ENCODE data around the gene GPR84.
A peak's percentile ranks its signal among the peaks of the same experiment; 100 is the strongest.

DNA sequence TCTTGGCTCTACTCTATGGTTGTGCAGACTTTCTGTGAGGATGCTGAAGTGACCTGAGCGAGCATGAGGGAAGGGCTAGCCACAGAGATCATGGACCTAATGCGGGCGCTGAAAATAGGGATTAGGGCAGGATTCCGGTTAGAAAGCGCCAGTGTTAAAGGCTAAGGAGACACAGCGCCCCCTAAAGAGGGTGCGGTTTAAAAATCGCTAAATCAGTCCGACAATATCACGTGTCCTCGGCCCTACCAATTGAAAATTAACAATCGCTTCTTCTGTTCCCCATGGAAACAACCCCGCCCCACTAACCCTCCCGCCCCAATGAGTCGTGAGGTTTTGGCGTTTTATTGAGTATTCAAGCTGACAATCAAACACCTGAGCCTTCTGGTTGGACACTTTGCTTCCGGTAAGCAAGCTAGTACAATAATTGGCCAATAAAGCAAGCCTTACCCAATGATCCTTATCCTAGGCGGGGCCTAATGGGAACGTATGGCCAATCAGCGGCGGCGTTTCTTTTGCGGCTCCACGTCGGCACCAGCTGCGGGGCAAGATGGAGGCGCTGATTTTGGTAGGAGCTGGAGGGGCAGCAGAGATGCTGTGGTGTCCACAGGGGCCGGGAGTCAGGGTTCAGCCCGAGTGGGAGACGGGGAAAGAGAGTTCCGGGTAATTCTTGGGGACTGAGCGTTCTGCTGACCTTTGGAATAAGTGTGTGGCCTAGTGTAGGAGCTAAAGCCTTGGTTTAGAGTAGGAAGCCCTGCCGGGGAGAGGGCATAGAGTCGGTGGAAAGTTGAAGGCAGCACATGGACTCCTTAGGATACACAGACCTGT is 39.5 kb downstream of the GPR84 start, which contains the start of gene COPZ1:
- peak; percentile 77 to 83 (median 81) for TF ChIP-seq CTCF (optimal IDR thresholded peaks at IDR 0.05 in 1 of 3, IDR thresholded peaks at IDR 0.05 in 1 of 3, conservative IDR thresholded peaks at IDR 0.05 in 1 of 3; ENCODE audit: extremely low read depth in 1 of 3, insufficient read depth in 2 of 3, low read length in 3 of 3)
- TF ChIP-seq EZH2 (IDR thresholded peaks at IDR 0.05; ENCODE audit: low read length), result no peak

All from keratinocyte (primary cell).